HepG2 (cell line): ENCODE data around the gene VGLL3. TPM values are rescaled to one million over a fixed set of nuclear protein-coding genes. Genes with fewer than 3 reads are reported as not detected.

Experiments used
- ATAC-seq: fragments of 200-7000 bp; cut with Tn5 transposase; 3 replicates; pipeline ENCODE4 v1.9.1; 2020; ENCODE audit warnings: mild to moderate bottlenecking, moderate library complexity
- BruUV-seq: library from RNA; stranded (reverse); fragments of 400-500 nt; replicated peaks from 2 replicates; lab custom pipeline; 2021; lab: Mats Ljungman, UMichigan
- CTCF ChIA-PET: fragments of 300-600 bp; formaldehyde crosslinking; extraction: SDS; loops from one replicate; lab custom pipeline; 2021; ENCODE audit warnings: low total read pairs, inconsistent platforms, low intra/inter-chr PET ratio; lab: Yijun Ruan, JAX
- POLR2A ChIA-PET: fragments of 350-600 bp; sonication (Branson Sonifier 250); formaldehyde crosslinking; loops from one replicate; lab custom pipeline; 2020; ENCODE audit warnings: antibody characterized with exemption, inconsistent platforms; lab: Yijun Ruan, JAX
- DNase-seq: peaks from one replicate; pipeline ENCODE4 v3.0.0-alpha.2; 2015; ENCODE audit warnings: low spot score
- FAIRE-seq: peaks from 3 replicates; lab custom pipeline; 2011; peaks lifted over from hg19 to GRCh38; lab: Jason Lieb, UNC
- H2AFZ ChIP-seq: one replicate; pipeline ENCODE4 v1.6.1; 2011; ENCODE audit warnings: low read length, inconsistent platforms
- H3K27ac ChIP-seq: fragments of 300-600 bp; 3 replicates; pipeline ENCODE4 v1.8.0; 2011; ENCODE audit warnings: mixed run types, mild to moderate bottlenecking, mixed read lengths, low read length, inconsistent platforms; ENCODE audit not compliant: insufficient read depth; ENCODE audit errors: extremely low read length
- H3K27me3 ChIP-seq, 2 experiments: fragments of 200-600 bp in 1 of 2; 2 replicates in 1 of 2; 3 replicates in 1 of 2; pipeline versions ENCODE4 v1.6.0 to v1.8.0; 2011; ENCODE audit warnings: low read length in 2 of 2, mild to moderate bottlenecking in 2 of 2, moderate library complexity in 2 of 2, inconsistent platforms in 1 of 2; ENCODE audit not compliant: insufficient read depth in 2 of 2, control insufficient read depth in 1 of 2
- H3K36me3 ChIP-seq, 2 experiments: fragments of 200-600 bp in 1 of 2; replicated peaks in 1 of 2; 2 replicates in 1 of 2; 3 replicates in 1 of 2; pipeline versions ENCODE4 v1.5.1 to v1.8.0; 2011; ENCODE audit warnings: low read length in 2 of 2, inconsistent platforms in 1 of 2; ENCODE audit not compliant: insufficient read depth in 2 of 2, control insufficient read depth in 1 of 2
- H3K4me1 ChIP-seq: 2 replicates; pipeline ENCODE4 v1.5.1; 2012; ENCODE audit warnings: low read length, inconsistent platforms; ENCODE audit not compliant: insufficient read depth
- H3K4me2 ChIP-seq: 2 replicates; pipeline ENCODE4 v1.6.0; 2011; ENCODE audit warnings: low read depth, low read length, inconsistent platforms
- H3K4me3 ChIP-seq, 3 experiments: fragments of 200-600 bp in 1 of 3; sonication (generic), shearing (Covaris generic) in 1 of 3; replicated peaks in 1 of 3; 2 replicates each; pipeline ENCODE4 v1.5.1; 2011 to 2016; ENCODE audit warnings: low read length in 3 of 3, inconsistent platforms in 2 of 3, low read depth in 2 of 3, mild to moderate bottlenecking in 2 of 3, control low read depth in 1 of 3, mixed read lengths in 1 of 3; ENCODE audit not compliant: insufficient read depth in 1 of 3
- H3K79me2 ChIP-seq: one replicate; pipeline ENCODE4 v1.6.1; 2011; ENCODE audit warnings: low read length, inconsistent platforms; ENCODE audit not compliant: insufficient read depth
- H3K9ac ChIP-seq: 2 replicates; pipeline ENCODE4 v1.6.0; 2011; ENCODE audit warnings: mild to moderate bottlenecking, low read depth, low read length, inconsistent platforms; ENCODE audit not compliant: insufficient read depth
- H3K9me3 ChIP-seq: 2 replicates; pipeline ENCODE4 v1.5.1; 2012; ENCODE audit warnings: mild to moderate bottlenecking, low read length
- H4K20me1 ChIP-seq: 2 replicates; pipeline ENCODE4 v1.6.0; 2011; ENCODE audit warnings: inconsistent platforms, mild to moderate bottlenecking, low read length, moderate library complexity; ENCODE audit not compliant: insufficient read depth
- BRF2 ChIP-seq: sonication (generic); formaldehyde crosslinking; IDR thresholded peaks from 2 replicates; pipeline ENCODE4 v1.8.1; 2022; ENCODE audit warnings: mild to moderate bottlenecking, missing genetic modification reagents
- CEBPB ChIP-seq: IDR thresholded peaks from 2 replicates; pipeline ENCODE4 v1.6.1; 2011; ENCODE audit warnings: low read depth, low read length, improper control_type of control experiment, borderline replicate concordance
- ERF ChIP-seq: IDR thresholded peaks from 2 replicates; pipeline ENCODE4 v1.6.1; 2018; ENCODE audit warnings: missing biosample characterization, missing genetic modification reagents
- ESRRA ChIP-seq: sonication (generic); formaldehyde crosslinking; IDR thresholded peaks from 2 replicates; pipeline ENCODE4 v1.5.1; 2020; ENCODE audit warnings: mild to moderate bottlenecking, low read depth, missing genetic modification reagents
- HHEX ChIP-seq: IDR thresholded peaks from 2 replicates; pipeline ENCODE4 v1.6.1; 2016; ENCODE audit warnings: control low read depth
- KDM6A ChIP-seq: IDR thresholded peaks from 2 replicates; pipeline ENCODE4 v1.6.1; 2016; ENCODE audit warnings: low read depth
- NFATC3 ChIP-seq: sonication (generic); formaldehyde crosslinking; IDR thresholded peaks from 2 replicates; pipeline ENCODE4 v1.5.1; 2020; ENCODE audit warnings: mild to moderate bottlenecking, missing genetic modification reagents
- POLR2G ChIP-seq: fragments of 200-400 bp; formaldehyde crosslinking; IDR thresholded peaks from 2 replicates; pipeline ENCODE4 v1.6.1; 2018; ENCODE audit warnings: mild to moderate bottlenecking, low read depth, low read length, moderate library complexity
- RFX1 ChIP-seq: fragments of 450-650 bp; IDR thresholded peaks from 2 replicates; pipeline ENCODE4 v1.6.1; 2017
- SIN3B ChIP-seq: fragments of 150-350 bp; IDR thresholded peaks from 2 replicates; pipeline ENCODE4 v1.6.1; 2014; ENCODE audit warnings: low read length
- SYNCRIP ChIP-seq: fragments of 200-400 bp; formaldehyde crosslinking; IDR thresholded peaks from 2 replicates; pipeline ENCODE4 v1.6.1; 2018; ENCODE audit warnings: mild to moderate bottlenecking, low read depth, low read length; ENCODE audit not compliant: insufficient read depth
- ZFP36L1 ChIP-seq: sonication (generic); formaldehyde crosslinking; IDR thresholded peaks from 2 replicates; pipeline ENCODE4 v1.8.0; 2022; ENCODE audit warnings: mild to moderate bottlenecking, missing genetic modification reagents, moderate library complexity
- ZNF503 ChIP-seq: sonication (generic); formaldehyde crosslinking; IDR thresholded peaks from 2 replicates; pipeline ENCODE4 v1.4.0; 2020; ENCODE audit warnings: missing genetic modification reagents
- ZNF576 ChIP-seq: sonication (generic); formaldehyde crosslinking; IDR thresholded peaks from 2 replicates; pipeline ENCODE4 v1.4.0; 2020; ENCODE audit warnings: mild to moderate bottlenecking, missing genetic modification reagents
- ZNF589 ChIP-seq: sonication (generic); formaldehyde crosslinking; conservative IDR thresholded peaks from 2 replicates; pipeline ENCODE4 v1.8.0; 2022; ENCODE audit warnings: mild to moderate bottlenecking, moderate library complexity, missing genetic modification reagents
- WGBS: methylation state at CpG from one replicate; pipeline ENCODE4 v1.1.6; 2017; ENCODE audit warnings: low lambda C conversion rate; 5-methylcytosine and 5-hydroxymethylcytosine counted together
- in situ Hi-C: cut with HindIII; loops from 2 replicates; pipeline ENCODE4 v1.10.0; 2017; ENCODE audit warnings: low pct_unique_long_range_greater_than_20kb; ENCODE audit not compliant: extremely low pct_ligation_motif_present
- intact Hi-C: fragments of 100-400 bp; cut with micrococcal nuclease; formaldehyde crosslinking; loops from one replicate; pipeline ENCODE4 v1.10.0; 2022; ENCODE audit not compliant: unreplicated experiment
- polyA plus RNA-seq, 8 experiments: library from polyadenylated mRNA; depleted of rRNA in 3 of 8; stranded (reverse) in 7 of 8; unstranded in 1 of 8; fragments of >200 nt; fragmentation: Illumina TruSeq in 4 of 8; extraction: Trizol in 4 of 8; gene quantifications; 2 replicates each; pipeline versions ENCODE4 v1.2.1 to v1.2.3, GENCODE V29; 2011 to 2016; ENCODE audit warnings: low read depth in 4 of 8, missing spikeins in 1 of 8, mixed read lengths in 1 of 8; ENCODE audit not compliant: insufficient read depth in 1 of 8
- total RNA-seq, 5 experiments: library from RNA; depleted of rRNA; stranded (reverse); fragments of >200 nt; fragmentation: Illumina TruSeq; extraction: Trizol; gene quantifications; 2 replicates each; pipeline ENCODE4 v1.2.3, GENCODE V29; 2016; ENCODE audit warnings: low read depth in 1 of 5

The VGLL3 gene
- total and polyA plus RNA-seq, 2 of the 13 experiments (the other 11 are each of a cell fraction or from before 2014, with no cell fraction given): 0.03 to 0.07 TPM

- H3K4me1 ChIP-seq: no peaks in the 10 kb centered on the region
- no peak overlapping the region for H2AFZ ChIP-seq
- intact Hi-C loops: no loop called here
- no peak overlapping the region for H3K4me3 ChIP-seq
- CTCF ChIA-PET: no interaction called here
- FAIRE-seq (no peak), ATAC-seq (no peak), DNase-seq (no peak)
- H3K9ac ChIP-seq: no peak overlapping the region
- no peaks in the 10 kb centered on the region for H3K79me2 ChIP-seq
- POLR2A ChIA-PET: no interaction called here
- no peaks in the 10 kb centered on the region for H3K36me3 ChIP-seq
- TF ChIP-seq ERF: no peak
- peak; percentile 16; the same call in 1 of the 2 replicates for TF ChIP-seq CEBPB
- H3K4me2 ChIP-seq: no peak overlapping the region
- no peaks in the 10 kb centered on the region for H3K9me3 ChIP-seq
- in situ Hi-C loops: no loop called here
- H3K27me3 ChIP-seq: peaks cover 2 to 15% of the 10 kb centered on the region in 2 experiments
- no peak overlapping the region for H3K27ac ChIP-seq
- WGBS: 0% methylated on average over 6 of the region's 6 CpGs
- no peaks in the 10 kb centered on the region for H4K20me1 ChIP-seq
- no TSS peak for BruUV-seq
These were observed 4.1 kb downstream of the VGLL3 start for GRCh38 chr3:86986671-86987420.

GRCh38 chr3:86985181-86985826, 5.6 kb downstream of the VGLL3 start:
- no peak overlapping the region for H3K27ac ChIP-seq
- ATAC-seq: no peak
- no peak for FAIRE-seq
- WGBS: 26% methylated on average over 2 of the region's 2 CpGs
- ChIA-PET CTCF (no interaction called here), POLR2A (no interaction called here)
- intact Hi-C loops (no loop called here), in situ Hi-C loops (no loop called here)
- no peak overlapping the region for H2AFZ ChIP-seq
- BruUV-seq: no TSS peak
- H3K9ac ChIP-seq: no peak overlapping the region
- no peak overlapping the region for H3K4me3 ChIP-seq
- H3K36me3 ChIP-seq: no peaks in the 10 kb centered on the region
- no peaks in the 10 kb centered on the region for H3K4me1 ChIP-seq
- H3K9me3 ChIP-seq: no peaks in the 10 kb centered on the region
- H3K79me2 ChIP-seq: no peaks in the 10 kb centered on the region
- no peaks in the 10 kb centered on the region for H4K20me1 ChIP-seq
- peaks cover 1 to 8% of the 10 kb centered on the region in 2 experiments; a peak in 4 of 5 replicates for H3K27me3 ChIP-seq
- DNase-seq: no peak
- H3K4me2 ChIP-seq: no peak overlapping the region
- no peak for TF ChIP-seq ESRRA (CRISPR knock-in tag)
- no peak for TF ChIP-seq RFX1
- TF ChIP-seq SIN3B: no peak
- no peak for TF ChIP-seq BRF2 (CRISPR knock-in tag)
- TF ChIP-seq ZFP36L1 (CRISPR knock-in tag): no peak
- no peak for TF ChIP-seq ZNF589 (CRISPR knock-in tag)
- no peak for TF ChIP-seq POLR2G
- TF ChIP-seq HHEX (CRISPR knock-in tag): no peak
- no peak for TF ChIP-seq NFATC3
- no peak for TF ChIP-seq ZNF503
- TF ChIP-seq ZNF576 (CRISPR knock-in tag): no peak
- TF ChIP-seq KDM6A (CRISPR knock-in tag): no peak
- no peak for TF ChIP-seq SYNCRIP
